Left lobe of liver (tissue), 2 donors: ENCODE results near the gene CLEC20A. TPM values are rescaled to one million over a fixed set of nuclear protein-coding genes. Genes with fewer than 3 reads are reported as not detected.

Experiments used
- ATAC-seq: fragments of 200-7000 bp; cut with Tn5 transposase; one replicate; pipeline ENCODE4 v1.9.1; 2020; ENCODE audit warnings: mild to moderate bottlenecking, moderate library complexity
- DNase-seq: peaks from one replicate; pipeline ENCODE4 v3.0.0-alpha.2; 2020; ENCODE audit warnings: low spot score
- total RNA-seq: library from RNA; stranded (reverse); gene quantifications from one replicate; pipeline ENCODE4 v1.2.1, GENCODE V29; 2021
- donor health status: DM: no; HTN: no; CAD: no; lungs with moderate emphysema.
- donor health status: DM: no; HTN: yes; CAD: no.

The CLEC20A gene
- total RNA-seq, 1 donor from 2014 or later: not detected

- no peak for DNase-seq
- ATAC-seq: no peak
These were observed 13.4 kb downstream of the CLEC20A start for GRCh38 chr1:178483251-178483957.

GRCh38 chr1:178477841-178478240 lies 18.9 kb downstream of the CLEC20A start:
- ATAC-seq (no peak), DNase-seq (no peak)

GRCh38 chr1:178477373-178477772 lies 19.4 kb downstream of the CLEC20A start:
- ATAC-seq: no peak
- no peak for DNase-seq

- ATAC-seq (no peak), DNase-seq (no peak)
These were observed 24.2 kb downstream of the CLEC20A start for GRCh38 chr1:178472531-178472930.

- no peak for DNase-seq
- no peak for ATAC-seq
These were observed 26.3 kb downstream of the CLEC20A start for GRCh38 chr1:178470411-178470960.

GRCh38 chr1:178467837-178468236 lies 28.9 kb downstream of the CLEC20A start:
- DNase-seq (no peak), ATAC-seq (no peak)

- DNase-seq: no peak
- ATAC-seq: no peak
These were observed 31.8 kb downstream of the CLEC20A start for GRCh38 chr1:178465011-178465410.

- no peak for ATAC-seq
- DNase-seq: no peak
These were observed 32.2 kb downstream of the CLEC20A start for GRCh38 chr1:178464566-178464965.

GRCh38 chr1:178464141-178464540 lies 32.6 kb downstream of the CLEC20A start:
- no peak for DNase-seq
- no peak for ATAC-seq

- DNase-seq: no peak
- ATAC-seq: no peak
These were observed 35.1 kb downstream of the CLEC20A start for GRCh38 chr1:178461701-178462100.

- DNase-seq (no peak), ATAC-seq (no peak)
These were observed 35.7 kb downstream of the CLEC20A start for GRCh38 chr1:178461104-178461503.

GRCh38 chr1:178458203-178458602 lies 38.6 kb downstream of the CLEC20A start:
- DNase-seq (no peak), ATAC-seq (no peak)

GRCh38 chr1:178457651-178458050 lies 39.1 kb downstream of the CLEC20A start:
- ATAC-seq: no peak
- DNase-seq: no peak

GRCh38 chr1:178456472-178456871 lies 40.3 kb downstream of the CLEC20A start:
- no peak for ATAC-seq
- DNase-seq: no peak

GRCh38 chr1:178452013-178452412 lies 44.8 kb downstream of the CLEC20A start:
- ATAC-seq: no peak
- DNase-seq: no peak

GRCh38 chr1:178451529-178451928 lies 45.2 kb downstream of the CLEC20A start:
- ATAC-seq: no peak
- DNase-seq: no peak

GRCh38 chr1:178450871-178451270 lies 45.9 kb downstream of the CLEC20A start:
- DNase-seq (no peak), ATAC-seq (no peak)

GRCh38 chr1:178442925-178443324 lies 53.8 kb downstream of the CLEC20A start:
- DNase-seq: no peak

GRCh38 chr1:178438432-178438831 lies 58.3 kb downstream of the CLEC20A start:
- no peak for DNase-seq
- no peak for ATAC-seq

More at GRCh38 chr1:178442925-178443324, 53.8 kb downstream of the CLEC20A start:
- no peak for ATAC-seq

- no peak for DNase-seq
- ATAC-seq: no peak
These were observed 59.9 kb downstream of the CLEC20A start for GRCh38 chr1:178436899-178437298.

- DNase-seq (no peak), ATAC-seq (no peak)
These were observed 61.8 kb downstream of the CLEC20A start for GRCh38 chr1:178434899-178435435.

- no peak for DNase-seq
- ATAC-seq: no peak
These were observed 62.4 kb downstream of the CLEC20A start for GRCh38 chr1:178434360-178434759.
